GM19328 (cell line): ENCODE results near the gene SLC44A5.
"Not testable (repeated sequence)": the region's sequence is repeated elsewhere in the genome, so short reads cannot be mapped to it uniquely, and the experiment has no call there.

Source experiments
- ATAC-seq: cut with Tn5 transposase; IDR thresholded peaks from one replicate; pipeline ENCODE4 v1.9.1; 2021; ENCODE audit warnings: mild to moderate bottlenecking, moderate library complexity; ENCODE audit not compliant: unreplicated experiment

SLC44A5 gene

DNA sequence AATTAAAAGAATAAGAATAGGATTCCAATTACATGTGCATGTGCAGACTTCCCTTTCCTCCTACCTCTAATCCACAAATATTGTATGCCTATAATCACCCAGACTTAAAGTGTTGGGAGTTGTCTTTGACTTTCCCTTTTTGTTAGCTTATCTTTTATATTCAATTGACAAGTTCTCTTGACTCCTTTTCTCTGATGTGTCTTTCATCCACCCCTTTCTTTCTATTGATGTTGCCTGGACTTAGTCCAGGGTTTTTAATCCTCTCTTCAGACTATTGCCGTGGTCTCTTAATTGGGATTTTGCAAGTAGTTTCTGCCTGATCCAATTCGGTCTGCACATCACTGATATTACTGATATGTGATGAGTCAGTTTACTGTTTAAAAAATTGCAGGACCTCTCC, 305.9 kb downstream of the SLC44A5 start:
- no peak for ATAC-seq

DNA sequence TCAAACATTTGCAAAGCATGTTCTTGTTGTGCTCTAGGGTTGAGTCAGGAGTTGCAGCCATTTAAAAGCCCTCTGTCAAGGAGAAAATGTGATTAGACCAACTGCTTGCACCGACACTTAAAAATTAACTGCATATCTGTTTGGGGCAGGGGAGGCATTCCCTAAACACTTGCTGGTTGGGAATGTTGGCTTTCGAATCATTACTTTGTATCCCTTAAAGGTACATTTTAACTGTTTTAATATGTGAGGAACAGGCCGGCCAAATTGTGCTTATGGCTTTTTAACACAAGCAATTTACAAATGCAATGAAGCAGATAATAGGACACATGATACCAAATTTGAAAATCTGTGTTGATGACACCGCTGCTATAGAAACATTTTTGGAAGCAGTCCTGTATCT, 317.6 kb downstream of the SLC44A5 start:
- ATAC-seq: no peak

DNA sequence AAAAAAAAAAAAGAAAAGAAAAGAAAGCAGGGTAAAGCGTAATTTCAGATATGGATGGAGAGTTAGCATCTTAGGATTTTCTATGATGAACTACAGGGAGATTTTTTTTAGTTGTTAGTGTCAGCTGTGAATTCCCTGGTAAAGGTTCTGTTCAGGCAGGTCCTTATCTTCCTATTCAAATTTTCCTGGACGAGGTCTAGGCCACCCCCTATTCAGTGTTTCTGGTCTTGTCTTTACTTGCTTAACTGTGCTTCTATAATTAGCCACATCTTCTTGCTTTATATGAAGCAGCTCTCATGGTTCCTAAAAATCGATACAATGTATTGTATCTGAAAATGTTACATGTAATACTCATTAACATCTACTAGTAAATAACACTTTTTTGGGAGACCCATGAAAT, 318.9 kb downstream of the SLC44A5 start:
- ATAC-seq: no peak

DNA sequence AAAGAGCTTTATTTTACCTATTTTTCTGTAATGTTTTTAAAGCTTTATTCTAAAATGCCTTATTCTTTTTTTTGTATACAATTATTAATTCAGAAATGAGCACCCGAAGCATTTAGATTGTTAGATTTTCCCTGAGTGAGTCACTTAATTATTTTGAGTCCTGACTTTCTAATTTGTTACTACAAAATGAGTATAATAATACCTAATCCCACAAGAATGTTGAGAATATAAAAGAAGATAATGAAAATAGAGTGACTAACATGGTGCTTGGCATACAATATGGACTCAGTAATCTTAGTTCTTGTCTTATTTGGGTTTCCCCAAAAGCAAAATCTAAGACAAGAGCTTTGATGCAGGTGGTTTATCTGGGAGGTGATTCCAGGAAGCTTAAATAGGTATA, 334.5 kb downstream of the SLC44A5 start:
- ATAC-seq: no peak

DNA sequence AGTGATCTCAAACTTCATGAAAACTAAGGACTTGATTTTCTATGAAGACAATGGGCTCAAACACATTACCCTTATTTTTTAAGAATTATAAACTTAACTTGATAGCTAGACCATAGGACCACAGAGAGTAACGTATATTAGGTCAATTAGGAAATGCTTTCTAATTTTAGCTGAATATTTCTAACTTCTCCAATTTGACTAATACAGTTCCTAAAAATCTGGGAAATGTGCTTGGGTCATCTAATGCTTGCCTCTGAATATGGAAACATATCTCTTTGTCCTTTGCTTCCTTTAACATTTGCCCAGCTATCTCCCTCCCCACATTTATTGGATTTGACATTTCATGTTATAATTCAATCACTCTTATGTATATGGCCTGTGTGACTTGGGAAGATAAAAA, 335.3 kb downstream of the SLC44A5 start:
- no peak for ATAC-seq

- no peak for ATAC-seq
Observed at GRCh38 chr1:75274920-75275506, 335.9 kb downstream of the SLC44A5 start.

GRCh38 chr1:75273110-75273509, 337.8 kb downstream of the SLC44A5 start:
- ATAC-seq: no peak

DNA sequence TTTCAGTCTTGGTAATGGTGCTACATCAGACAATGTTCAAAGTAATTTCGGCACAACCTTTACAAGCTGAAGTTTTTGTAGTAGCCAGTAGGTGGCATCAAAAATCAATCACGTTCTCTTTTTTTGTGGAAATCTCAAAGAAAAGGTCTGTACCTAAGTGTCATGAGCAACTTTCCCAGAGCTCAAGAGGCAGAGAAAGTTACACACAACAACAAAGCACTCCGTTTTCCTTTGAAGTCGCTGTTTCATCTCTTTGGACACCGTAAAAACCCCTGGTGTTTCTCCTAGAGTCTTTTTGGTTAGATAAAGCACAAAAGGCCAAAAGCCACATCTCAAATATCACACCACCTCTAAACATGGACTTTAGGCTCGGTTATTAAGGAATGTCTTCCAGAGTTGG, 345.1 kb downstream of the SLC44A5 start:
- peak; percentile 62 for ATAC-seq

DNA sequence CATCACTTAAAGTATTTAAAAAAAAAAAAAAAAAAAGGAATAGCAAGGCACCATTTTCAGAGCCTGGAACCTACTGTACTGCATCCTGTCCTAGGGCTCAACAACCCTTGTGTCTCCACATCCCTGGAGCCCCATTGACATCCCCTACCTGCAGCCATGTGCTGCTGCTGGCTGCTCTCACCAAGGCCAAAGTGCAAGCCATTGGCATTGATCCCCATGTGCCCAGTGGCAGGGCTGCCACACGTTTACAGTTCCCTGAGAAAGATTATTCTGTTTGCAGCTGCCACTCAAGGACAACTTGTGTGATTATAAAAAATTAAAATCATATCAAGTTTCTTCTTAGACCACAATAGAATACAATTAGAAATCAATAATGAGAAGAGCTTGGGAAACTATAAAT, 346.8 kb downstream of the SLC44A5 start:
- ATAC-seq: no peak

- ATAC-seq: not testable (repeated sequence)
Observed at GRCh38 chr1:75263616-75264015, 347.3 kb downstream of the SLC44A5 start.

DNA sequence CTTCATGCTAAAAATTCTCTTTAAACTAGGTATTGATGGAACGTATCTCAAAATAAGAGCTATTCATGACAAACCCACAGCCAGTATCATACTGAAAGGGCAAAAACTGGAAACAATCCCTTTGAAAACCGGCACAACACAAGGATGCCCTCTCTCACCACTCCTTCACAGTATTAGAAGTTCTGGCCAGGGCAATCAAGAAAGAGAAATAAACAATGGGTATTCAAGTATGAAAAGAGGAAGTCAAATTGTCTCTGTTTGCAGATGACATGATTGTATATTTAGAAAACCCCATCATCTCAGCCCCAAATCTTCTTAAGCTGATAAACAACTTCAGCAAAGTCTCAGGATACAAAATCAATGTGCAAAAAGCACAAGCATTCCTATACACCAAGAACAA, 349.0 kb downstream of the SLC44A5 start:
- ATAC-seq: not testable (repeated sequence)

- no peak for ATAC-seq
Observed at GRCh38 chr1:75258351-75258750, 352.6 kb downstream of the SLC44A5 start.

- ATAC-seq: no peak
Observed at GRCh38 chr1:75257424-75257823, 353.5 kb downstream of the SLC44A5 start.

- not testable (repeated sequence) for ATAC-seq
Observed at GRCh38 chr1:75250114-75250513, 360.8 kb downstream of the SLC44A5 start.

- no peak for ATAC-seq
Observed at GRCh38 chr1:75245239-75245638, 365.7 kb downstream of the SLC44A5 start.

- no peak for ATAC-seq
Observed at GRCh38 chr1:75243124-75243523, 367.8 kb downstream of the SLC44A5 start.

DNA sequence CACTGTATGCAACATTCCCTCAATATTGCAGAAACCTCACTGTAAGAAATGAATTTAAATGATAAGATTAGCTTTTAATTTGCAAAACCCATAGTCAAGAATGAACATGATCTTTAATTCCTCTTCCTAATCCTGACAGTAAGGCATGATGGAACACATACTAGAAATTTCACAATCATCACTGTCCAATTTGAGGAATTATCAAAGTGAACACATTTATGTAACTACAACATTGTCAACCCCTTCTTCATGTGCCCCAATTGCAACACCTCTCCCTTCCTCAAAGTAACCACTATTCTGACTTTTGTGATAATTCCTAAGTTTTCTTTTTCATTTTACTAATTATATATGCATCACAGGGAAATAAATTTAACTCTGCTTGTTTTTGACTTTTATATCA, 373.6 kb downstream of the SLC44A5 start:
- no peak for ATAC-seq

- ATAC-seq: no peak
Observed at GRCh38 chr1:75234562-75234961, 376.4 kb downstream of the SLC44A5 start.

DNA sequence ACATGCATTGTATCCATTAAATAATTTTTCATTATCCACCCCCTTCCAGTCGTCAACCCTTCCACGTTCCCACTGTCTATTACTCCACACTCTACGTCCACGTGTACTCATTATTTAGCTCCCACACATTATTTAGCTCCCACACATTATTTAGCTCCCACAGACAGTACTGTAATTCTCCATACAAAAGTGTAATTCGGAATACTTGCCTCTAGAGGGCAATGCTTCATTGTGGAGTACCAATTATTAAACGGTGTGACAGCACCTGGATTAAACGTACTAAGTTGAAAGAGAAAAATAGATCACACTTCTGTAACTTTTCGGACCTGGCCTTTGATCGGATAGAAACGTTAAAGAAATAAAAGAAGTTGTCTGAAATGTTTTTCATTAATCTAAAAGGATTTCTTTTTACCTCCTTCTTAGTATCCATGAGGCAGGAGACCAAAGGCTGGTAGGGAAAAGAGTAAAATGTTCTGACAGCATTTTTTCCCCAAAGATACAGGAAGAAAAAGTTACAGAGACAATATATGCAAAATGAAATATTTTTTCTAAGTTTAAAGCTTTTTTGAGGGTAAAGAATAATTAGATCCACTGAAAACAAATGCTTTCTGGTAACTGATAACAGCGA, 377.5 kb downstream of the SLC44A5 start:
- ATAC-seq: peak; percentile 84

DNA sequence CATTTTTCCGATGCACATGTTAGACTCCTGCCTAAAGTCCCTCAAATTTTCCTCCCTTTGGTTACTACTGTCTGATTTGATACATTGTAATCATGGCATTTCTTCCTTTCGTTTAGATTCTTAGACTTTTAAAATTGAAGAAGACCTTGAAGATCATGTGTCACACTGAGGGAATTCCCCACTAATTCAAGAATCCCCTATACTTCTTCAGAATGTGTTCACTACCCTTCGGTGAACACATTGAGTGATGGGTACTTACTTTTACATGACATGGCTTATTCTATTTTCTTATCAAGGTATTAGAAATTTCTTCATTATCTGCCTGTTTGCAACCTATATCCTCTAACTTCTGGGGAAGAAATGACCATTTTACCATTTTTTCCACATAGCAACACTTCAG, 390.8 kb downstream of the SLC44A5 start:
- no peak for ATAC-seq

- no peak for ATAC-seq
Observed at GRCh38 chr1:75214017-75214416, 396.9 kb downstream of the SLC44A5 start.

- ATAC-seq: no peak
Observed at GRCh38 chr1:75211648-75212047, 399.3 kb downstream of the SLC44A5 start.

DNA sequence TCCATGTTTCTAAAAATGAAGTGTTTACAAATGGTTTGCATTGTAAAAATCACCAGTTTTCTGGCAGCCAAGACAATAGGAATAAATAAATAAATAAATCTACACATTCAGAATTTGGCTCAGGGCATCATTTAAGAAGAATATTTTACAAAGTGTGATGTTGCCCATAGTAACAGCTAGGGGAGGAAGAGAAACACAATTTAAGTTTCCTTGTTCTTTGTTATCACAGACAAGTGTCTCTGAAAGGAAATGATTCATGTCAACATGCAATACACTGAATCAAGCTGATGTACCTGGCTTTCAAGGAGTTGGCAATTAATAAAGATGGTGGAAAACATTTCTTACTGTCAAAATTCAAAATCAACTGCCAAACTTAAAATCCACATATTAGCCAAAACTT, 402.1 kb downstream of the SLC44A5 start:
- ATAC-seq: no peak
